ENCODE data around the gene MTOR. TPM values are rescaled to one million over a fixed set of nuclear protein-coding genes. Genes with fewer than 3 reads are reported as not detected.

The MTOR gene
- total RNA-seq, 1 donor from 2014 or later: 55.8 TPM

GRCh38 chr1:11138952-11139351 lies 123.4 kb downstream of the MTOR start:
- Mint-ChIP-seq H3K4me3 (no peak overlapping the region), H3K27me3 (ENCODE audit: insufficient read depth, low read depth) (no peaks in the 10 kb centered on the region), H3K36me3 (peaks cover 19% of the 10 kb centered on the region), H3K4me1 (no peaks in the 10 kb centered on the region), H3K27ac (no peak overlapping the region), H3K9me3 (no peaks in the 10 kb centered on the region)
- no peaks in the 10 kb centered on the region for H3K36me3 ChIP-seq
- no peaks in the 10 kb centered on the region for H3F3A ChIP-seq (ENCODE audit: low read depth)
- no peak overlapping the region for H3K9ac ChIP-seq
- H2AFZ ChIP-seq (replicated peaks): no peak overlapping the region
- no peak overlapping the region for H3K4me3 ChIP-seq
- no peak overlapping the region for H3K27ac ChIP-seq
- no peaks in the 10 kb centered on the region for H3K79me2 ChIP-seq (ENCODE audit: low read depth)
- TF ChIP-seq EZH2phosphoT487 (IDR thresholded peaks at IDR 0.05) (no peak), EZH2 (IDR thresholded peaks at IDR 0.05) (no peak), CTCF (IDR thresholded peaks at IDR 0.05) (no peak)
- no peaks in the 10 kb centered on the region for H3K9me3 ChIP-seq (ENCODE audit: low read depth)
- H3K4me1 ChIP-seq: no peaks in the 10 kb centered on the region
- H3K27me3 ChIP-seq: no peaks in the 10 kb centered on the region
- no peaks in the 10 kb centered on the region for H4K20me1 ChIP-seq (ENCODE audit: low read depth)
- no peak overlapping the region for H3K4me2 ChIP-seq
- no peak for DNase-seq (ENCODE audit: low spot score)

DNA sequence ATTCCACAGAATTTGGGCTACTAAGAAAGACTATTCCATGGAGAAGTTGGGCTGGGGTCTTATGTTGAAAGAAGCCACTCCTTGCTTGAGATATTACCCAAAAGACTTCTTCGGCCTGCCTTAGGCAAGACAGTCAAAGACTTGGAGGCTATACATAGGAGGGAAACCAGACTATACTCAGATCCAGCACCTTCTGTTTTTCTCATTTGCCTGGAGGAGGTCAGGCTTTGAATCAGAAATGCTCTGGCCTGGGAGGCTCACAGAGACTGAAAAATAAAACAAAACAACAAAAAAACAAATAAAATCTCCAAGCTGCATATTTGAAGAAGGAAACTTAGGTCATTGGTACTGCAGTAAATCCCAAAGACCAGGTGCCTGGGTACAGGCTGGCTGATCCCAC lies 124.3 kb downstream of the MTOR start:
- DNase-seq (ENCODE audit: low spot score): no peak
- H3K4me1 ChIP-seq: no peaks in the 10 kb centered on the region
- no peaks in the 10 kb centered on the region for H3K9me3 ChIP-seq (ENCODE audit: low read depth)
- no peak overlapping the region for H3K27ac ChIP-seq
- Mint-ChIP-seq H3K4me1 (no peaks in the 10 kb centered on the region), H3K27ac (no peak overlapping the region), H3K27me3 (ENCODE audit: insufficient read depth, low read depth) (no peaks in the 10 kb centered on the region), H3K36me3 (peaks cover 12% of the 10 kb centered on the region), H3K9me3 (no peaks in the 10 kb centered on the region), H3K4me3 (no peak overlapping the region)
- H3K4me2 ChIP-seq: no peak overlapping the region
- no peak overlapping the region for H3K9ac ChIP-seq
- no peak for TF ChIP-seq EZH2phosphoT487 (IDR thresholded peaks at IDR 0.05)
- TF ChIP-seq EZH2 (IDR thresholded peaks at IDR 0.05): no peak
- no peak for TF ChIP-seq CTCF (IDR thresholded peaks at IDR 0.05)
- H3F3A ChIP-seq (ENCODE audit: low read depth): no peaks in the 10 kb centered on the region
- no peak overlapping the region for H2AFZ ChIP-seq (replicated peaks)
- no peak overlapping the region for H3K4me3 ChIP-seq
- H3K36me3 ChIP-seq: no peaks in the 10 kb centered on the region
- H4K20me1 ChIP-seq (ENCODE audit: low read depth): no peaks in the 10 kb centered on the region
- H3K79me2 ChIP-seq (ENCODE audit: low read depth): no peaks in the 10 kb centered on the region
- no peaks in the 10 kb centered on the region for H3K27me3 ChIP-seq

GRCh38 chr1:11134898-11135266 lies 127.5 kb downstream of the MTOR start:
- Mint-ChIP-seq H3K36me3 (peaks cover 14% of the 10 kb centered on the region), H3K4me1 (no peaks in the 10 kb centered on the region), H3K9me3 (no peaks in the 10 kb centered on the region), H3K4me3 (no peak overlapping the region), H3K27ac (no peak overlapping the region), H3K27me3 (ENCODE audit: insufficient read depth, low read depth) (no peaks in the 10 kb centered on the region)
- Histone ChIP-seq H3K9ac (no peak overlapping the region), H2AFZ (replicated peaks) (no peak overlapping the region), H3K4me3 (no peak overlapping the region), H3K4me1 (no peaks in the 10 kb centered on the region), H3F3A (ENCODE audit: low read depth) (no peaks in the 10 kb centered on the region), H3K9me3 (ENCODE audit: low read depth) (no peaks in the 10 kb centered on the region), H3K4me2 (no peak overlapping the region), H4K20me1 (ENCODE audit: low read depth) (no peaks in the 10 kb centered on the region), H3K27me3 (no peaks in the 10 kb centered on the region), H3K36me3 (no peaks in the 10 kb centered on the region), H3K79me2 (ENCODE audit: low read depth) (no peaks in the 10 kb centered on the region), H3K27ac (no peak overlapping the region)
- DNase-seq (ENCODE audit: low spot score): no peak
- no peak for TF ChIP-seq EZH2 (IDR thresholded peaks at IDR 0.05)
- no peak for TF ChIP-seq CTCF (IDR thresholded peaks at IDR 0.05)
- TF ChIP-seq EZH2phosphoT487 (IDR thresholded peaks at IDR 0.05): no peak

All from neural progenitor cell (in vitro differentiated cells).